GM23338 (cell line): Measurements from ENCODE around the gene LARGE1.

ENCODE experiments used
- CREB1 ChIP-seq: fragments of 250-450 bp; sonication (Bioruptor Pico); IDR thresholded peaks from 2 replicates; pipeline ENCODE4 v1.5.0; 2020; ENCODE audit warnings: low read depth, mild to moderate bottlenecking, moderate library complexity
- CTCF ChIP-seq, 2 experiments: fragments of 200-600 bp in 1 of 2; sonication (generic) in 1 of 2; conservative IDR thresholded peaks; 2 replicates each; pipeline versions ENCODE4 v1.5.1 to v1.6.1; 2016 to 2017; ENCODE audit warnings: antibody characterized with exemption in 2 of 2, low read depth in 2 of 2, mild to moderate bottlenecking in 2 of 2, moderate library complexity in 1 of 2
- EZH2 ChIP-seq: fragments of 200-600 bp; sonication (generic); IDR thresholded peaks from one replicate; pipeline ENCODE4 v1.8.0; 2017; ENCODE audit warnings: antibody characterized with exemption, mild to moderate bottlenecking, low read depth; ENCODE audit not compliant: unreplicated experiment
- EZH2phosphoT487 ChIP-seq: fragments of 200-600 bp; sonication (generic); IDR thresholded peaks from one replicate; pipeline ENCODE4 v1.8.1; 2018; ENCODE audit warnings: antibody characterized with exemption; ENCODE audit not compliant: unreplicated experiment
- POLR2AphosphoS5 ChIP-seq: IDR thresholded peaks from 2 replicates; pipeline ENCODE4 v1.6.1; 2016; ENCODE audit warnings: antibody characterized with exemption, low read depth
- REST ChIP-seq: IDR thresholded peaks from one replicate; pipeline ENCODE4 v1.6.1; 2018; ENCODE audit warnings: antibody characterized with exemption; ENCODE audit not compliant: unreplicated experiment
- ZNF114 ChIP-seq: fragments of 250-450 bp; sonication (Bioruptor Pico); IDR thresholded peaks from 2 replicates; pipeline ENCODE4 v1.5.0; 2020; ENCODE audit warnings: mild to moderate bottlenecking, moderate library complexity

- TF ChIP-seq CTCF (conservative IDR thresholded peaks at IDR 0.05; ENCODE audit: low read depth in 2 of 2) (no peak), ZNF114 (CRISPR knock-in tag) (no peak), EZH2 (no peak), EZH2phosphoT487 (no peak), POLR2AphosphoS5 (no peak), CREB1 (CRISPR knock-in tag) (no peak), REST (no peak)
These were observed 6.1 kb downstream of the LARGE1 start for GRCh38 chr22:33914131-33914530.
